ENCODE measurements around the gene LEMD2.
"Not testable (repeated sequence)": the region's sequence is repeated elsewhere in the genome, so short reads cannot be mapped to it uniquely, and the experiment has no call there.

The LEMD2 gene

DNA sequence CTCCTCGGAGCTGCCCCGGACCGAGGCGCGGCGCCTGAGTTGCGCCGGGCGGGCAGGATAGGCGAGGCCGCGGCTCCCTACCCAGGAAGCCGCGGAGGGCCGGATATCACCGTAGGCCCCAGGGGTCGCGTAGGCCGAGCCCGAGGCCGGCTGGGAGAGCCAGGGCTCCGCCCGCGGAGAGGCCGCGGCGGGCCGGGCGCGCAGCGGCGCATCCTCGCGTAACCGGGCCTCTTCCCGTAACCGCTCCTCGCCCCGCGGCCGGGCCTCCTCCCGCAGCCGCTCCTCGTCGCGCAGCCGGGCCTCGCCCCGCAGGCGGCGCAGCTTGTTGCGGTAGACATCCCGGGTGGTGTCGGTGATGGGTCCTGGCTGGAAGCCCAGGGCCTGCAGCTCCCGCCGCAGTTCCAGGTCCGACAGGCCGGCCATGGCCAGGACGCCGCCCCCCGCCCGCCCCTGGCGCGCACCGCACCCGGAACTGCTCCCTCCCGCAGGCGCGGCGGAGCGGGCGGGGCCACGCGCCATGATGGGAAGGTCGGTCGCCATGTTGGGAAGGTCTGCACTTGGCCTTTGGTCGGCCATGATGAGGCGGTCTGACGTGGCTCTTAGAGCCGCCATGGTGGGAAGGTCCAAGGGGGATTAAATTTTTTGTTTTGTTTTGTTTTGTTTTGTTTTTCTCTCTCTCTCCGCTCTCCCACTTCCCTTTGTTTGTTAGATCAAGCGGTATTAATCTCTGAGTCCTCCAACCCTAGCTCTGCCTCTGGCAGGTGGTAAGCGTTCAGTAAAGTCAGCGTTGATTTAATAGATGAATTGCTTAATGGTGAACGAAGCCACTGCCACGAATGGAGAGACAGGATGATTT lies at the start of gene LEMD2:
Gene LEMD2, minus strand, starts transcription at position 437 of the 856 bp plus-strand sequence. Its CDS starts 14 bp downstream, at position 423.
- DNase-seq (ENCODE audit: low read depth in 2 of 2): peak; percentile 80 to 89

DNA sequence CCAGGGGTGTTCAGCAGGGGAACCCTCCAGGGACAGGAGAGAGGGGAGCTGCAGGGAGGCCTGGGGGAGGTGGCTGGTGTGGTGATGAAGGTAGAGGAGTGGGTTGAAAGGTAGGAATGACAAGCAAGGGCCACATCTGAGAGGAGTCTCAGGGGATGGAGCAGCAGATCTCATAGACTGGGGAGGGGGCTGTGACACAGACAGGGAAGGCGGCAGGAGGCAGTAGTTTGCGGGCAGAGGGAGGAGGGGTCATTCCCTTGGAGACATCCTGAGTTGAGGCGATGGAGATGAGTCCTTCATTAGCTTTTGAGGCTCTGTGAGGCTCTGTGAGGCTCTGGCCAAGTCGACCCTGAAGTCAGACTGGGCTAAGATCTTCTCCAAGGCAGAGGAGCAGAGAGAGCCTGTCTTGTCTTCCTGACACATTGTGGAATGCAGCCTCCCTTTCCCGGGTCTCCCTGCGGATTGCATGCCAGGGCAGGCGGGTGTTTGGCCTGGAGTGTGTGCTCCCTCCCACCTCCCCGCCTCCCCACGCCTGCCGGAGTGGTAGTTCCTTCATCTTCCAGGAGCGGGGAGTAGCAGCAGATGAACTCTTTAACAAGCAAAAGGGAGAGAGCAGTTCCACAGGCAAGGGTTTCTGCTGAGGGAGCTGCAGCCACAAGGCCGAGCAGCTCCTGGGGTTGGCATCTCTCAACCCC lies 49.2 kb upstream of the LEMD2 start:
- DNase-seq (ENCODE audit: low read depth in 2 of 2): no peak

DNA sequence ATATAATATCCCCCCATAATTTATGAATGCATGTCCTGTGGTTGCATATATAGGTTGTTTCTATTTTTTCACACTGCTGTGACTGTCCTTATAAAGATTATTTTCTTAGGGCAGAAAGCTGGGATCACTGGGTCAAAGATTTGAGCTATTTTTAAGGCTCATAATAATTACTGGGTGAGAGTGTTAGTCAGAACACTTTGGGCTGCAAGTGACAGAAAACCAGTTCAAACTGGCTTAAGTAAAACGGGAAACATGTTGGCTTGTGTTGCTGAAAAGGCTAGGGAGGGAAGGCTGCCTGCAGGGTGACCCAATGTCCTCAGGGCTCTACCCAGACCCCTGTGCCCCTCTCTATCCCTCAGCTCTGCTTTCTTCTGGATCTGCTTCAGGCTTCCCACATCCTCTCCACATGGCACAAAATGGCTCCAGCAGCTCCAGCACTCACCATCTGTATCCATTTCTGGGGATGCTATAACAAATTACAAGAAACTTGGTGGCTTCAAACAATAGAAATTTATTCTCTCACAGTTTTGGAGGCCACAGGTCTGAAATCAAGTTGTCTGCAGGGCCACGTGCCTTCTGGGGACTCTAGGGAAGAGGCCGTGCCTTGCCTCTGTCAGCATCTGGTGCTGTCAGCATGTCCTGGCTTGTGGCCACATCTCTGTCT lies 48.0 kb upstream of the LEMD2 start:
- no peak for DNase-seq (ENCODE audit: low read depth in 2 of 2)

DNA sequence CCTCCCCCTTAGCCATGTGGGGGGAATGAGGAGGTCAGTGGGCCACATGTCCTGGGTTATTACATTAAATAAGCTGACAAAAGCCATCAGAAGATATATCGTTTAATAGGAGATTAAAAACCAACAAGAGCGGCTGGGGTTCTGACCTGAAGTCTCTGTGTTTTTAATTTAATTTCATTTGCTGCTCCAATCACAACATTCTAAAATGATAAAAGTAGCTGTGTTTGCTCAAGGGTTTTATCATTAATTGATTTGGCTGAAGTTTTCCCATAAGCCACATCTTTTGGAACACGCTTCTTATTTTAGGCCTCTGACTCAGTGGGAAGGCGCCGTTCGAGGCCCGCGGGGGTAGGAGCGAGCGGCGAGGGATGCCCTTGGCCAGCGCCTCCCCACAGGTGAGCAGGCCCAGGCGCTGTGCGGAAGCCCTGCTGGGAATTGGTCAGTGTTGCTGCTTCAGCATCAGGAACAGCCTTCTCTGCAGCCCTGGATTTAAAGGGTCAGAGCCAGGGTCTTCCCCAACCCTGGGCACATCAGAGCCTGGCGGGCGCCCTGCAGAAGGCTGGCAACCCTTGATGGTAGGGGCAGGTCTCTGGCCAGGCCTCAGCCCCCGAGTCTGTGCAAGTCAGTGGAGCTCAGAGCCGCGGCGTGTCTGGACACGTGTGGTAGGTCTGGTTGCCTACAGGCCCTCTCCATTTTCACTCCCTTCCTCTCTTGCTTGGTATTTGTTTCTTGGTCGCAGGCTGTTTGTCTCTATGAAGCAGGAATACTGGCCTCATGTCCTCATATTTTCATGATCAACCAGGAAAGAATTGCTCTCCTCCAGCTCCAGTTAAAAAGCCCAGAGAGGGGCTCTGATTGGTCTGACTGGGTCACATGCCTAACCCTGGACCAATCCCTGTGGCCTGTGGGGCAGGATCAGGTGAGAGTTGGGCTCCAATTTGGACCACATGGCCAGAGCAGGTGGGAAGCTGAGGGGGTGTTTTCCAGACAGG lies 45.8 kb upstream of the LEMD2 start:
- no peak for DNase-seq (ENCODE audit: low read depth in 2 of 2)

DNA sequence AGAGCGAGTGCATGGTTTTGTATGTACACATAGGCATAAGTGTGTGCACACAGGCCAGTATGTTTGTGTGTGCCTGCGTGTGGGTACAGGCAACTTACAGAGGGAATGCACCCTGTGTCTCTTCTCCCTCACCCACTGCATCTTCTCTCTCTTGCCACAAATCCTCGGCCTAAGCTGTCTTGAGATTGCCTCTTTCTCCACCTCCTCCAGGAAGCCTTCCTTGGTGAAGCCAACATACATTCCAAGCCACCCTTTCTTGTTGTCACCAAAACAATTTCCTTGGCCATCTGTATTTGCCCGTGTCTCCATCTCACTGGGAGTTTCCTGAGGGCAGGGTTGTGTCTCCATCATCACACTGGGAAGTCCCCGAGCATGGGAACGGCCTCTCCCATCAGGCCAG lies 44.7 kb upstream of the LEMD2 start:
- DNase-seq (ENCODE audit: low read depth in 2 of 2): no peak

DNA sequence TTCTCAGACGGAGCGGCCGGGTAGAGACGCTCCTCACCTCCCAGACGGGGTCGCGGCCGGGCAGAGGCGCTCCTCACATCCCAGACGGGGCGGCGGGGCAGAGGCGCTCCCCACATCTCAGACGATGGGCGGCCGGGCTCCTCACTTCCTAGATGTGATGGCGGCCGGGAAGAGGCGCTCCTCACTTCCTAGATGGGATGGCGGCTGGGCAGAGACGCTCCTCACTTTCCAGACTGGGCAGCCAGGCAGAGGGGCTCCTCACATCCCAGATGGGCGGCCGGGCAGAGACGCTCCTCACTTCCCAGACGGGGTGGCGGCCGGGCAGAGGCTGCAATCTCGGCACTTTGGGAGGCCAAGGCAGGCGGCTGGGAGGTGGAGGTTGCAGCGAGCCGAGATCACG lies 43.9 kb upstream of the LEMD2 start:
- DNase-seq (ENCODE audit: low read depth in 2 of 2): not testable (repeated sequence)

DNA sequence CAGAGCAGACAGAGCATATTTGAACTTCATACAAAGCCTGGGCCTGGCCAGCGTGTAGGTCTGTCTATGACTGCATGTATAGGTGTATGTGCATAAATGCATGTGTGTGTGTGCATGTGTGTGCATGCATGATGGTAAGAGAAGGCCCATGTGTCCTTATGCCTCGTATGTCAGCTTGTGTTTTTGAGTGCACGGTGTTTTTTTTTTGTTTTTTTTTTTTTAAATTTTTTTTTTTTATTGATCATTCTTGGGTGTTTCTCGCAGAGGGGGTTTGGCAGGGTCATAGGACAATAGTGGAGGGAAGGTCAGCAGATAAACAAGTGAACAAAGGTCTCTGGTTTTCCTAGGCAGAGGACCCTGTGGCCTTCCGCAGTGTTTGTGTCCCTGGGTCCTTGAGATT lies 42.8 kb upstream of the LEMD2 start:
- DNase-seq (ENCODE audit: low read depth in 2 of 2): not testable (repeated sequence)

DNA sequence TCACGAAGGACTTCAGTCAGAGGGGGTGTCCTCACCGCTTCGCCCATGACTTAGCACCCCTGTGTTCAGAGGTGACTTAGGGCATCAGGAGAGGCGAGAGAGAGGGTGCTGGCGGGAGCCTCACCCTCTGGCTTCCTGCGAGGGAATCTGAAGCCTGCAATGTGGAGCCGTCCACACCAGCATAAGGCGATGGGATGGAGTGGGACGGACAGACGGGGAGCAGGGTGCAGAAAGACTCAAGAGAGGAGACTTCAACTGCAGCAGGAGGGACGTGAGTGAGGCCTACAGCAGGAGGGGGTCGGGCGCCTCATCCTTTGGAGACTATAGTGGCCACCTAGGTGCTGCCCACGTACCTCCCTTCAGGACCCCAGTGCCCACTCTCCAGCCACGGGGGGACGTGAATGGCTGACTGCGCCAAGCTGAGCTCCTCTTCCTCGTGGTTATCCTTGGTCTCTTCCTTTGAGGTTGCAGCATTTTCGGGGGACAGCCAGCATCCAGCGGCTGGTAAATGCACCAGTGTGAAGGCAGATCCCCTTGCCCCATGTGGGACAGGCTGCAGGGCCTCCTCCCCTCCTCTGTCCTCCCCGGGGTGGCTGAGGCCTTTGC lies 41.8 kb upstream of the LEMD2 start:
- DNase-seq (ENCODE audit: low read depth in 2 of 2): no peak

DNA sequence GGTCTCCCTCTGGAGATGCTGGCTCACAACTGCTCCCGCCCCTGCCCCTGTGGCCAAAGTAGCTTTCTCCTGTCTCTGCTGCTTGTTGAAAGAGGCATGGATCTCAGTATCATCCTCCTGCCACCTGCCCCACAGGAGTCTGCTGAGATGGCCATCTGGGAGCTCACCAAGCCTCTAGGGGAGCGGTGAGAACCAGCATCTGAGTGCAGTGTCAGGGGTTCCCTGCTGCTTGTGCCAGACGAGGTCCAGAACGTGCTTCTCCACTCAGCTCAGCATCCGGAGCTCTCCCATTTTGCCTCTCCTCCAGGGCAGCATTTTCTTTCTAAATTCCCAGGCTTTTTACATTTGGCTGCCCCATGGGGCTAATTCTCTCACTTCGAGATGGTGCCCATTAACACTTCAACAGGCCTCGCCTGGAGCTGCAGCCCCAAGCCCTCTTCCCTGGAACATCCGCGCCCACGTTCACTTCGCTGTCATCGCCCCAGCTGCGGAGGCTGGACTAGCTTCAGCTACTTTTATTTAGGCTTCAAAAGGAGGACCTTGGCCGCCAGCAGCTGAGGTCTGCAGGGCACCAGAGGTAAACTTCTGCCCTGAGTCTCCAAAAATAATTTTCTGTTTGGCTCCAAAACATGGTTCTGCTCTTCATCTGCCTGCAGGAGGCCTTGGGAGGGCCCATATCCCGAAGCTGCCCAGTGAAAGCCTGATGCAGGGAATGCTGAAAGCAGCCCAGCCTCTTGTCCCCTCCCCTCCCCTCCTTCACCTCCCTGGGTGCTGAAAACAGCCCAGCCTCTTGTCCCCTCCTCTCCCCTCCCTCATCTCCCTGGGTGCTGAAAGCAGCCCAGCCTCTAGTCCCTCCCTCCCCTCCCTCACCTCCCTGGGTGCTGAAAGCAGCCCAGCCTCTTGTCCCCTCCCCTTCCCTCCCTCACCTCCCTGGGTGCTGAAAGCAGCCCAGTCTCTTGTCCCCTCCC lies 40.1 kb upstream of the LEMD2 start:
- DNase-seq (ENCODE audit: low read depth in 2 of 2): no peak

DNA sequence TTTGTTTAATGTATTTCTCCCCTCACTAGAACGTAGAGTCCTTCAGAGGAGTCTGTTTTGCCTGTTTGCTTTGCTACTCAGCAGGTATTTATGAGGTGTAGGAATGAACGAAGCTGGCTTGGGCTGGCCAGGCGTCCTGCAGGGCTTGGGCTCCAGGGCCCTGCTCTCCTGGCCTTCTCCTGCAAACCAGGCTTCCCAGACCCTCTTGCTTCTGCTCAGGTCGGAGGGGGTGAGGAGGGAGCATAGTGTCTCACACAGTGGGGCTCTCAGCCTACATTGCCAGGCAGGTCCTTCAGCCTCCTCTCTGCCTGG lies 39.5 kb upstream of the LEMD2 start:
- no peak for DNase-seq (ENCODE audit: low read depth in 2 of 2)

DNA sequence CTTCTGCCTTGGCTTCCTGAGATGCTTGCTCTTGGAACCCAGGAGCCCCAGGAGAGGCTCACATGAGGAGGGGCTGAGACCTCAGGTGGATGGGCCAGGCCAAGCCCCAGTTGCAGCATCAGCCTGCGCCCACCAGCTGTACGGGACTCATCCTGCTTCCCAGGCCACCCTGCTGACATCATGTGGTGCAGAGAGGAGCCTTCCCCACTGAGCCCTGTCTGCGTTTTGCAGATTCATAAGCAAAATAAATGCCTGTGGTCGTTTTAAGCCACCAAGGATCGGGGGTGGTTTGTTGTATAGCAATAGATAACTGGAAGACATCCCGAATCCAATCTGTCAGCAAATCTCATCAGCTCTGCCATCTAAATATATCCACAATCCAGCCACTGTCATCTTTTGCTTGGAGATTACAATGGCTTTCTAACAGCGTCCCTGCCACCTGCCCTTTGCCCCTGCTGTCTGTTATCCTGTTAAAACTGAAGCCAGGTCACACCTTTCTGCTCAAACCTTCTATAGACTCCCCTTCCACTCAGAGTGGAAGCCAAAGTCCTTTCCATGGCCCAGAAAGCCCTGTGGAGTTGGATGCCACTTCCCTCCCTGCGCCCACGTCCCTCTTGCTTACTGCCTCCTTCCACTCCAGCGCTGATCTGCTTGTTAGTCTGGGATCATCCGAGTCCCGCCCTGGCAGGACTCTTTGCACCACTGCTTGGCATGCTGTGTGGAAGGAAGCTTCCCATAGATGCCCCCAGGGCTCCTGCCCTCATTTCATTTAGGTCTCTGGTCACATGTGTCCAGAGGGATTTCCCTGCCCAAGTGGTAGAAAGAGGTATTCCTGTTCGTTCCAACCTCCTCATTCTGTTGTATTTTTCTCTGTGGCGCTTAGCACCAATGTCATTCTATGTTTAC lies 38.9 kb upstream of the LEMD2 start:
- no peak for DNase-seq (ENCODE audit: low read depth in 2 of 2)

DNA sequence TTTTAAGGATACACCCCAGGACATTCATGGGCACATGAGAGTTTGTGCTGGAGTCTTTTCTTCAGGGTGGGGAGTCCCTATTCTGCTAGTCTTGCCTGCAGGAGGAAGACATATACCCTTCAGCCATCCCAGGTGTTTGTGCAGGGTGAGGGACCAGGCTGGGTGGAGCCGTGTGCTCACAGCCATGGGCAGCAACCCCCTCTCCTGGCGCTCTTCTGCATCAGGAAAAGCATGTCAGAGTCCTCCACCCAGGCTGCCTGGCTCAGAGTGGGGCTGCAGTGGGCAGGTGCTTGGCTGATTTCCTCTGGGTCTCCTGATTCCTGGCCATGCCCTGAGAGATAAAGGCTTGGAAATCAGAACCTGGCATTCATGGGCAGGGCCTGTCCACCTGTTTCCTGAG lies 37.6 kb upstream of the LEMD2 start:
- DNase-seq (ENCODE audit: low read depth in 2 of 2): no peak

DNA sequence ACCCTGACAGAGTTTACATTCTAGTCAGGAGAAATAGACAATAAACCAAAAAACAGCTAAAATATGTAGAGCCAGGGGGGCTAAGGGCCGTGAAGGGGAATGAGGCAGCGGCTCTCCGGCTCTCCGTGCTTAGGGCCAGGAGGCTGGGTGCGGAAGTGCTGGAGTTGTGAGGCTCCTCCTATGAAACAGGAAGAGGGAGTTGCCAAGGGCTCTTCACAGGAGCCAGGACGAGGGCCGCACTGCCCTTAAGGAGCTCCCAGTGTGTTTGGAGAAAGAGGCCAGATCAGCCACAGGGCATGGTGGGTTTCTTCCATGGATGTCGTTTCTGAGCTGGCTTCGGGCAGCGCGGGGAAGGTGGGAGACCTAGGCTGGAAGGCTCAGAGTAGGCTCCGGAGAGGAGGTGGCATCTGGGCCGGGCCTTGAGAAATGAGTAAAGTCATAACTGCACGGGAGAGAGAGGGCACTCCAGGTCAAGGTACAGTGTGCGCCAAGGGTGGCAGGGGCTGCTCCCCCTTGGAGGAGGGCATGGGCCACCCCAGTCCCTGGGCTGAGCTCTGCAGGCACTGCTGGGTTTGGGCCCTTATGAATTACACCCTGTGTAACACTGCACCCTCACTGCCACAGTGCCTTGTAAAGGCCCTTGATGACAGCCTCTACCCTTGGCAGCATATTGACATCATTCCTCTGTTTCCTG lies 35.7 kb upstream of the LEMD2 start:
- DNase-seq (ENCODE audit: low read depth in 2 of 2): no peak

DNA sequence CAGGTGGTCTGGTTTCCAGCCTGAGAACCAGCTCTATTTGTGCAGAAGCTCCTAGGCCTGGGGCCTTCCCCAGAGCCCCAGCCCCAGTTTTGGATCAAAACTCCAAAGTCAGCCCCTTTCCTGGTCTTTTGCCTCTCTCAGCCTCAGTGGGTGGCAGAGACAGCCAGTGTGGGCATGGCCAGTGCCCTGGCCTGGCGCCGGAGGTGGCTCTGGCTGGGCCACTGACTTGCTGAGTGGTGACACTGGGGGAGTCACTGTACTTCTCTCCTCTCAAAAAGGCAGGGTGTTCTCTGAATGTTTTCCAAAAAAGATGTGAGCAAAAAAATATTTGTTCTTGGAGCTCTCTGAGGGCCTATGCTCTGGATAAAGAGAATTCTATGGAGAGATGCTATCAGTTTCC lies 34.9 kb upstream of the LEMD2 start:
- no peak for DNase-seq (ENCODE audit: low read depth in 2 of 2)

DNA sequence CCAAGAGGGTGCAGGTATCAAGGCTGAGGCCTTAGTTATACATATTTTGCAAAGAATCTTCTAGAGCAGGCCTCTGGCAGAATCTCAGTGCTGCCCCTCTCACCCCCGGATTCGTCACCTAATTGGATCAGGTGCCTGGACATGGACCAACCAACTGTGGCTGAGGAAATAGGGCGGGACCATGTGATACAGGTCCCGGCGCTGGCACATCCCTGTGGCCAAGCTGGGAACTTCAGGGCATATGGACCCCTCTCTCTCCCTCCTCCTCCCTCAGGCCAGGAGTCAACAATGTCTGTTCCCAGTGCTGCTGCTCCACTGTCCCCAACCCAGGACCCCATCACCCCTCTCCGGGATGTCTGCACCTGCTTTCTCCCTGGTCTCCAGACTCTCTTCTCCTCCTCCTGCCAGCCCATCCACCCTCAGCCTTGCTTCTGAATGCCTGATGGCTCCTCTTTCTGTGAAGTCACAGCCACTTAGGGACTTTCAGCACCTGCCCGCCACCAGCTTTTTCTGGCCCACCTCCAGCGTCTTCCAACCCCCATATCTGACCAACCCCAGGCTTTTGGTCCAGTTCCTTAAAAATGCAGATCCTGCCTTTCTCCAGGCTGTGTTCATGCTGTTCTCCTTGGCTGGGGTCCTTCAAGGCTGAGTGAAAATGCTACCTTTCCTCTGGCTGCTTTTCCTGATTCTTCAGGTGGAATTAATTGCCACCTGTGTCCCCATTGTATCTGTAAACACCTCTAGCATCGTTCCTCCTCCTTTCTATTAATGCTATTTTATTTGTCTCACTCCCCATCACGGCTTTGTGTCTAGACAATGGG lies 33.9 kb upstream of the LEMD2 start:
- DNase-seq (ENCODE audit: low read depth in 2 of 2): no peak

DNA sequence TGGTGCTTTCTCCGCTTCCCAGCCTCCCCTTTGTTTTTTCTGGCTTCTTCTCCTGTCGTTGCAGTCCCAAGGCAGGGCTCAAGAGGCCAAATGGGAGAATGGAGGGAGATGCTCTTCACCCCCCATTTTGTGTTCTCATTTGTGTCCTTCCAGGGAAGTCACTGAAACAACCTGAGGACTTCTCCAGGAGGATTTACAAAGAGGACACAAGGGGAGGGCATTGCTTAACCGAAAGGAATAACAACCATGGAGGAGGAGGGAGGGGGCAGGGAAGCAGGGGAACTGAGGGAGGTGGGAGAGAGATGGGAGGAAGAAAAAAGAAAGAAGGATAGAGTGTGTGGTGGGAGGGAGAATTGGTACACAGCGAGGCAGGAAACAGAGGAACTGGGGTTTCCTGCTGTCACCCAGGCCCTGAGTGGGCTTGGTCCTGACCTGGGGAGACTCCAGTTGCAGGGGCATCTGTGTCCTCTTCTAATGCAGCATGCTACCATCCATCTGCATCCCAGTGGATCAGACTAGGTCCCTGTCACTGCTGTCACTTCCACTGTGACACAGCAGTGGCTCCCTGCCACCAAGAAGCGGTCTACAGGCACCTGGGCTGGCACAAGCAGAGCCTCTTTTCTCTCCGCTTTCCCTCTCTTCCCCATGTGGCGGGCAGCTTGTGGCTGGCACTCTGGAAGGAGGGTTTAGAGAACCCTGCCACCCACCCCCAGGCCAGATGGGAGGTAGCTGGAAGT lies 32.0 kb upstream of the LEMD2 start:
- DNase-seq (ENCODE audit: low read depth in 2 of 2): no peak

DNA sequence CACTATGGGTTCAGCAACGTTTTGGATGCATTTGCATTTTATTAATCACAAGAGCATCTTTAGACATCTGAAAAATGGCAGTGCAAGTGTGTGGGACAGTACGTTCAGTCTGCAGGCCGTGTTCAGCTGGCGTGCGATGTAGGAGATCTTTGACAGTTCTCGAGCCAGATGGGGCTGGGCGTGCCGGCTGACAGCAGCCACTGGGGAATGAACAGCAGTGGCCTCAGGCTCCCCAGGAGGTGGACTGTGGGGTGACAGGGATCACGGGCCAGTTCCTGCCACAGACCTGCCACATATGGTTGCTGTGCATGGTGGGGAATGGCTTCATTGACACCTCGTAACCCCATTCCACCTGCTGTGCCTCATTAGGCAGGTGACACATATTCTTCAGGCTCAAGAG lies 31.3 kb upstream of the LEMD2 start:
- DNase-seq (ENCODE audit: low read depth in 2 of 2): no peak

Data from stimulated activated CD4-positive, alpha-beta T cell treated with anti-CD3 and anti-CD28 coated beads, Interleukin-15, amount 100 ng/mL, for 48 hours (primary cell).